IgD-negative memory B cell (primary cell): Measurements from ENCODE around the gene MRPL42. TPM values are rescaled to one million over a fixed set of nuclear protein-coding genes. Genes with fewer than 3 reads are reported as not detected.
"Not testable (repeated sequence)": the region's sequence is repeated elsewhere in the genome, so short reads cannot be mapped to it uniquely, and the experiment has no call there.

ENCODE experiments used
- H3K27ac Mint-ChIP-seq, 3 donors: one replicate each; pipeline ENCODE4 v1.8.0; 2020 to 2022; ENCODE audit warnings: mild to moderate bottlenecking in 3 of 3, mixed read lengths in 3 of 3, moderate library complexity in 1 of 3
- H3K27me3 Mint-ChIP-seq: one replicate; pipeline ENCODE4 v1.8.0; 2021; ENCODE audit warnings: mixed read lengths
- H3K36me3 Mint-ChIP-seq: one replicate; pipeline ENCODE4 v1.8.0; 2020; ENCODE audit warnings: mild to moderate bottlenecking, mixed read lengths
- H3K4me1 Mint-ChIP-seq, 3 donors: one replicate each; pipeline ENCODE4 v1.8.0; 2020 to 2022; ENCODE audit warnings: mixed read lengths in 3 of 3, mild to moderate bottlenecking in 1 of 3
- H3K4me3 Mint-ChIP-seq, 4 donors: one replicate each; pipeline ENCODE4 v1.8.0; 2020 to 2022; ENCODE audit warnings: mild to moderate bottlenecking in 4 of 4, mixed read lengths in 4 of 4, moderate library complexity in 3 of 4
- H3K9me3 Mint-ChIP-seq, 3 donors: one replicate each; pipeline ENCODE4 v1.8.0; 2020 to 2021; ENCODE audit warnings: mixed read lengths in 3 of 3, mild to moderate bottlenecking in 1 of 3
- polyA plus RNA-seq: library from polyadenylated mRNA; unstranded; fragments of 300-500 nt; fragmentation: Illumina TruSeq; gene quantifications from one replicate; pipeline ENCODE4 v1.2.3, GENCODE V29; 2021

The MRPL42 gene
- polyA plus RNA-seq, 1 donor from 2014 or later: 84.5 TPM

DNA sequence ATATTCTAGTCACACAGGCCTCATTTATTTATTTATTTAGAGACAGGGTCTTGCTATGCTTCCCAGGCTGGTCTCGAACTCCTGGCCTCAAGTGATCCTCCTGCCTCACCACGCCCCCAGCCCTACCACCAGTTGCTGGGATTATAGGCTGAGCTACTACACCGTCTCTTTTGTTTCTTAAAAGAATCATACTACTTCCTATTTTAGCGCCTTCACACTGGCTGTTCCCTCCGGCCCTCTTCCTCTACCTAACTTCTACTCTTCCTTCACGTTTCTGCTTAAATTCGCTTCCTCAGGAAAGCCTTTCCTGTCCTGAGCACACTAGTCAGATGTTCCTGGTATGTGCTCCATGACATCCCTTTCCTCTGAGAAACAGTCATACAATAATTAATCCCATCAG, 6.4 kb upstream of the MRPL42 start:
- H3K36me3 Mint-ChIP-seq: peaks cover 1% of the 10 kb centered on the region
- H3K4me3 Mint-ChIP-seq: no peak overlapping the region
- H3K4me1 Mint-ChIP-seq: peaks cover 0 to 9% (median 6%) of the 10 kb centered on the region in 3 donors
- H3K27ac Mint-ChIP-seq: no peak overlapping the region
- no peaks in the 10 kb centered on the region for H3K27me3 Mint-ChIP-seq
- H3K9me3 Mint-ChIP-seq: no peaks in the 10 kb centered on the region

- no peaks in the 10 kb centered on the region for H3K27me3 Mint-ChIP-seq
- H3K36me3 Mint-ChIP-seq: peaks cover 1% of the 10 kb centered on the region
- H3K4me3 Mint-ChIP-seq: no peak overlapping the region
- H3K4me1 Mint-ChIP-seq: peaks cover 0 to 9% (median 6%) of the 10 kb centered on the region in 3 donors
- no peak overlapping the region for H3K27ac Mint-ChIP-seq
- no peaks in the 10 kb centered on the region for H3K9me3 Mint-ChIP-seq
These were observed 5.8 kb upstream of the MRPL42 start for GRCh38 chr12:93461503-93461902.

GRCh38 chr12:93465841-93466240, 1.5 kb upstream of the MRPL42 start:
- no peaks in the 10 kb centered on the region for H3K36me3 Mint-ChIP-seq
- peaks cover 22 to 26% (median 23%) of the 10 kb centered on the region in 3 donors for H3K4me1 Mint-ChIP-seq
- H3K4me3 Mint-ChIP-seq: peak overlapping the region in 1 of 4 donors; percentile 37
- H3K9me3 Mint-ChIP-seq: no peaks in the 10 kb centered on the region
- H3K27ac Mint-ChIP-seq: peak overlapping the region in 1 of 3 donors; percentile 44
- no peaks in the 10 kb centered on the region for H3K27me3 Mint-ChIP-seq

DNA sequence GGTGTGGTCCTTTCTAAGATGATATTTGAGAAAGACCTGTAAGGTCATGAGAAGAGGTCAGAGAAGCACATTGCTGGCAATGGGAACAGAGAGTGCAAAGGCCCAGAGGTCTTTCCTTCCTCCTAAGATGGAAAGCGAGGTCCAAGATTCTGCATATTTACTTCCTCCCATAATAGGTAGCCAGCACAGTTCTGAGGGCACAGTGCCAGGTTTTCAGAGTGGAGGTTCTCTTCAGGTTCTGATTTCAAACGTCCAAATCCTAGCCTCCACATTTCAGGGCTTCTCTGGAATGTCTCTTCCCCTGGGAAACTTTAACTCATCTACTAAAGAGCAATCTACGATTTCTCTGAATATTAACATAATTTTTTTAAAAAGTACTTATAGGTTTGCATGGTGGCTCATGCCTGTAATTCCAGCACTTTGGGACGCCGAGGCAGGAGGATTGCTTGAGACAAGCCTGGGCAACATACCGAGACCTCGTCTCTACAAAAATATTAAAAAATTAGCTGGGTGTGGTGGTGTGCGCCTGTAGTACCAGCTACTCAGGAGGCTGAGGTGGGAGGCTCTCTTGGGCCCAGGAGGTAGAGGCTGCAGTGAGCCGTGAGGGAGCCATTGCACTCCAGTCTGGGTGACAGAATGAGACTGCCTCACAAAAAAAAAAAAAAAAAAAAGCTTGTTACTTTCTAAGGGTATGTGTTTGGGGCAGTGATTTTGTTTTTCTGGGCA, 526 bp upstream of the MRPL42 start:
- H3K27me3 Mint-ChIP-seq: no peaks in the 10 kb centered on the region
- H3K36me3 Mint-ChIP-seq: no peaks in the 10 kb centered on the region
- no peaks in the 10 kb centered on the region for H3K9me3 Mint-ChIP-seq
- peak overlapping the region; percentile 90 to 97 (median 95) for H3K27ac Mint-ChIP-seq
- peaks cover 22 to 24% (median 23%) of the 10 kb centered on the region in 3 donors for H3K4me1 Mint-ChIP-seq
- H3K4me3 Mint-ChIP-seq: peak overlapping the region; percentile 93 to 98 (median 94)

- H3K9me3 Mint-ChIP-seq: no peaks in the 10 kb centered on the region
- peaks cover 22 to 24% (median 23%) of the 10 kb centered on the region in 3 donors for H3K4me1 Mint-ChIP-seq
- H3K27ac Mint-ChIP-seq: peak overlapping the region; percentile 90 to 97 (median 95)
- peak overlapping the region; percentile 93 to 98 (median 94) for H3K4me3 Mint-ChIP-seq
- no peaks in the 10 kb centered on the region for H3K36me3 Mint-ChIP-seq
- no peaks in the 10 kb centered on the region for H3K27me3 Mint-ChIP-seq
These were observed 676 bp downstream of the MRPL42 start for GRCh38 chr12:93468008-93468371.

DNA sequence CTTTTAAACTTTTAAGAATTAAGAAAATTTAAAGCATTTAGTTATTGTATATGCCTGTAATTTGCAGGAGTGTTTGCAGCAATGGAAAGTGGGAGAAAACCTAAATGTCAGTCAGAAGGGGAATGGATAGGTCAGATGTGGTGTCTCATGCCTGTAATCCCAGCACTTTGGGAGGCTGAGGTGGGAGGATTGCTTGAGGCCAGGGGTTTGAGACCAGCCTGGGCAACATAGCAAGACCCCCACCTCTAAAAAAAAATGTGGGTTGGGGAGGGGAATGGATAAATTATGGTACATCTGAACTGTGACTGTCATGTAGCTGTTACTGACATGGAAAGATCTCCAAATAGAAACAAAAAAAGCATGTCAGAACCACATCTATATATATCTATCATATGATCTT, 2.1 kb downstream of the MRPL42 start:
- Mint-ChIP-seq H3K27ac (peak overlapping the region in 1 of 3 donors; percentile 89), H3K4me3 (peak overlapping the region in 2 of 4 donors; percentile 14 to 31), H3K4me1 (peaks cover 22 to 24% (median 23%) of the 10 kb centered on the region in 3 donors), H3K36me3 (no peaks in the 10 kb centered on the region), H3K9me3 (no peaks in the 10 kb centered on the region), H3K27me3 (no peaks in the 10 kb centered on the region)

DNA sequence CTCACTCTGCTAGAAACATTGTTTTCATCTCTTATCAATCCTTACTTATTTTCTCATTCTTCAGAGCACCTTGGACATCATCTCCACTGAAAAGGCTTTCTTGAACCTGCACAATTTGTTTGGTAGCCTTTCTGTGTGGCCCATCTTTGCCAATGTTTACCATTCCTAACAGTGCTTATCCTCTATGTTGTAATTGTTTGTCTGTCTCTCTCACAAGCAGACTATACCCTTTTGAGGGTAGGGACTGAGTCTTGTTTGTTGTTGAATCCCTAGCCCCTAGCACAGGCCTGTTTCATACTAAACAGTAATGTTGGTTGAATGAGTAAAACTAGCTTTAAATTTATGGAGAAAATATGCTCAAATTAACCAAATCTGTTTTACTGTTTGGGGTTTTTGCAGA, 9.2 kb downstream of the MRPL42 start:
- H3K27me3 Mint-ChIP-seq: no peaks in the 10 kb centered on the region
- H3K27ac Mint-ChIP-seq: no peak overlapping the region
- no peaks in the 10 kb centered on the region for H3K9me3 Mint-ChIP-seq
- H3K4me3 Mint-ChIP-seq: no peak overlapping the region
- H3K36me3 Mint-ChIP-seq: peaks cover 2% of the 10 kb centered on the region
- H3K4me1 Mint-ChIP-seq: peaks cover 0 to 5% (median 0%) of the 10 kb centered on the region in 3 donors

DNA sequence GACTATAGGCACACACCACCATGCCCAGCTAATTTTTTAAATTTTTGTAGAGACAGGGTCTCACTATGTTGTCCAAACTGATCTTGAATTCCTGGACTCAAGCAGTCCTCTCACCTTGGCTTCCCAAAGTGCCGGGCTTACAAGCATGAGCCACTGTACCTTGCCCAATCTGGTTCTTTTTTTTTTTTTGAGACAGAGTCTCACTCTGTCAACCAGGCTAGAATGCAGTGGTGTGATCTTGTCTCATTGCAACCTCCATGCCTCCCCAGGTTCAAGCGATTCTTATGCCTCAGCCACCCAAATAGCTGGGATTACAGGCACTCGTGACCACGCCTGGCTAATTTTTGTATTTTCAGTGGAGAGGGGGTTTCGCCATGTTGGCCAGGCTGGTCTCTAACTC, 15.4 kb downstream of the MRPL42 start:
- no peaks in the 10 kb centered on the region for H3K9me3 Mint-ChIP-seq
- no peaks in the 10 kb centered on the region for H3K4me1 Mint-ChIP-seq
- H3K27ac Mint-ChIP-seq: no peak overlapping the region
- H3K4me3 Mint-ChIP-seq: no peak overlapping the region
- H3K27me3 Mint-ChIP-seq: no peaks in the 10 kb centered on the region
- peaks cover 6% of the 10 kb centered on the region for H3K36me3 Mint-ChIP-seq

- Mint-ChIP-seq H3K9me3 (no peaks in the 10 kb centered on the region), H3K4me1 (no peaks in the 10 kb centered on the region), H3K27me3 (no peaks in the 10 kb centered on the region)
These were observed 16.0 kb downstream of the MRPL42 start for GRCh38 chr12:93483151-93483807.

DNA sequence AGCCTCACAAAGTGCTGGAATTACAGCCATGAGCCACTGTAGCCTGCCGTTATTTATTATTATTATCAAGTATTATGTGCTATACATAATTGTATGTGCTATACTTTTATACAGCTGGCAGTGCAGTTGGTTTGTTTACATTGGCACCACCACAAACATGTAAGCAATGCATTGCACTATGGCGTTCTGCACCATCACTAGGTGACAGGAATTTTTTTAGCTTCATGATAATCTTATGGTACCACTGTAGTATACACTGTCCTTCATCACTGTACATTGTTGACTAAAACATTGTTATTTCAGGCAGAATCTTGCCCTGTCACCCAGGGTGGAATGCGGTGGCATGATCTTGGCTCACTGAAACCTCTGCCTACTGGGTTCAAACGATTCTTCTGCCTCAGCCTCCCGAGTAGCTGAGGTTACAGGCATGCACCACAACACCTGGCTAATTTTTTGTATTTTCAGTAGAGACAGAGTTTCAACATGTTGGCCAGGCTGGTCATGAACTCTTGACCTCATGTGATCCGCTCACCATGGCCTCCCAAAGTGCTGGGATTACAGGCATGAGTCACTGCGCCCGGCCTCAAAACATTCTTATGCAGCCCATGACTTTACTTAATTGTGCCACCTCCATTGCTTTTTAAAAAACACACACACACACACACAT, 17.1 kb downstream of the MRPL42 start:
- Mint-ChIP-seq H3K36me3 (peaks cover 4% of the 10 kb centered on the region), H3K4me3 (no peak overlapping the region), H3K9me3 (no peaks in the 10 kb centered on the region), H3K4me1 (no peaks in the 10 kb centered on the region), H3K27ac (peak overlapping the region in 1 of 3 donors; percentile 74), H3K27me3 (no peaks in the 10 kb centered on the region)

More at GRCh38 chr12:93483151-93483807, 16.0 kb downstream of the MRPL42 start:
- Mint-ChIP-seq H3K36me3 (peaks cover 6% of the 10 kb centered on the region), H3K4me3 (no peak overlapping the region), H3K27ac (no peak overlapping the region)

GRCh38 chr12:93492808-93493207, 25.5 kb downstream of the MRPL42 start:
- H3K4me1 Mint-ChIP-seq, H3K27me3 Mint-ChIP-seq, H3K36me3 Mint-ChIP-seq, H3K9me3 Mint-ChIP-seq, H3K4me3 Mint-ChIP-seq, H3K27ac Mint-ChIP-seq: not testable (repeated sequence)

- Mint-ChIP-seq H3K4me1 (no peaks in the 10 kb centered on the region), H3K27me3 (no peaks in the 10 kb centered on the region), H3K9me3 (no peaks in the 10 kb centered on the region), H3K36me3 (peaks cover 5% of the 10 kb centered on the region), H3K27ac (no peak overlapping the region), H3K4me3 (no peak overlapping the region)
These were observed 26.8 kb downstream of the MRPL42 start for GRCh38 chr12:93494096-93494495.

DNA sequence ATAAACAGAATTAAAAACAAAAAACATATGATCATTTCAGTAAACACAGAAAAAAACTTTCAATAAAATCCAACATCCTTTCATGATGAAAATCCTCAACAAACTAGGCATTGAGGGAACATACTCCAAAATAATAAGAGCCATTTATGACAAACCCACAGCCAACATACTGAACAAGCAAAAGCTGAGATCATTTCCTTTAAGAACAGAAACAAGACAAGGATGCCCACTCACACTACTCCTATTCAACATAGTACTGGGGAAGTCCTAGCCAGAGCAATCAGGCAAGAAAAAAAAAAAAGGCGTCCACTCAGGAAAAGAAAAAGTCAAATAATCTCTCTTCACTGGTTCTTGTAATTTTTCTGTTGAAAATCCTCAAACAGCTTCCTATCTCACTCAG, 30.1 kb downstream of the MRPL42 start:
- Mint-ChIP-seq H3K36me3 (peaks cover 3% of the 10 kb centered on the region), H3K27ac (no peak overlapping the region)

DNA sequence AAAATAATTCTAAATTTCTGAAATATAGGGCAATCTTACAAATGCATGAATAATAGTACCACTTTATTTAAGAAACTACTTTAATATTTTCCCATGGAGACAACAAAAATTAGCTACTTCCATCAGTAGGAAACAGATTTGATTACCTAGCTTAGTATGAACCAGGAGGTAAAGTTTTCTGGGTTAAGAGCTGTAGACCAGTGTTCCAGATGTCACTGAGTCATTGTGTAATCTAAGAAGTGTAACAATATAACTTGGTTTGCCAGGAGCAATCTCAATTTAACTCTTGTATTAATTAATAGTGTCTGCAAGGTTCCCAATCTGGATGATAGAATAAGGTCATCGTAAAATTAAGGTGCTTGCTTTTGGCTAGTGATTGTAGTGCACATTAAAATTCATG, 31.5 kb downstream of the MRPL42 start:
- not testable (repeated sequence) for H3K36me3 Mint-ChIP-seq, H3K27ac Mint-ChIP-seq, H3K9me3 Mint-ChIP-seq, H3K4me3 Mint-ChIP-seq, H3K27me3 Mint-ChIP-seq, H3K4me1 Mint-ChIP-seq

More for the DNA sequence above, 30.1 kb downstream of the MRPL42 start:
- Mint-ChIP-seq H3K4me3 (no peak overlapping the region), H3K4me1 (peaks cover 0 to 1% (median 0%) of the 10 kb centered on the region in 3 donors), H3K27me3 (no peaks in the 10 kb centered on the region), H3K9me3 (no peaks in the 10 kb centered on the region)

GRCh38 chr12:93500201-93500600, 32.9 kb downstream of the MRPL42 start:
- Mint-ChIP-seq H3K27me3 (no peaks in the 10 kb centered on the region), H3K27ac (no peak overlapping the region), H3K4me3 (no peak overlapping the region), H3K4me1 (peaks cover 0 to 4% (median 0%) of the 10 kb centered on the region in 3 donors), H3K36me3 (peaks cover 3% of the 10 kb centered on the region), H3K9me3 (no peaks in the 10 kb centered on the region)
